HG03039 (cell line): ENCODE data around the gene ARL14EPL.

ENCODE experiments used
- ATAC-seq: cut with Tn5 transposase; IDR thresholded peaks from one replicate; pipeline ENCODE4 v1.9.1; 2021; ENCODE audit warnings: mild to moderate bottlenecking, moderate library complexity; ENCODE audit not compliant: unreplicated experiment

ARL14EPL gene

GRCh38 chr5:116032094-116032517 is at the start of gene ARL14EPL:
ARL14EPL (plus strand) TSS chr5:116032472; CDS start chr5:116051466, 18,994 bp downstream.
- ATAC-seq = peak; percentile 79

- no peak for ATAC-seq
These were observed 48.8 kb upstream of the ARL14EPL start for GRCh38 chr5:115983519-115983918.

- no peak for ATAC-seq
These were observed 46.2 kb upstream of the ARL14EPL start for GRCh38 chr5:115985802-115986757.

- ATAC-seq = no peak
These were observed 44.3 kb upstream of the ARL14EPL start for GRCh38 chr5:115988002-115988401.

- ATAC-seq = no peak
These were observed 39.4 kb upstream of the ARL14EPL start for GRCh38 chr5:115992848-115993350.

GRCh38 chr5:115995351-115995750 is 36.9 kb upstream of the ARL14EPL start:
- no peak for ATAC-seq

GRCh38 chr5:116002116-116002906 is 30.0 kb upstream of the ARL14EPL start:
- no peak for ATAC-seq

- ATAC-seq = no peak
These were observed 28.0 kb upstream of the ARL14EPL start for GRCh38 chr5:116004248-116004647.

GRCh38 chr5:116009806-116010205 is 22.5 kb upstream of the ARL14EPL start:
- no peak for ATAC-seq

- ATAC-seq = no peak
These were observed 21.2 kb upstream of the ARL14EPL start for GRCh38 chr5:116011046-116011445.

GRCh38 chr5:116013207-116013785 is 19.0 kb upstream of the ARL14EPL start:
- ATAC-seq = no peak

GRCh38 chr5:116013936-116014335 is 18.3 kb upstream of the ARL14EPL start:
- no peak for ATAC-seq

GRCh38 chr5:116023619-116024018 is 8.7 kb upstream of the ARL14EPL start:
- ATAC-seq = no peak

- no peak for ATAC-seq
These were observed 6.4 kb upstream of the ARL14EPL start for GRCh38 chr5:116025866-116026265.

- ATAC-seq = no peak
These were observed 719 bp downstream of the ARL14EPL start for GRCh38 chr5:116032991-116033390.

- ATAC-seq = no peak
These were observed 2.9 kb downstream of the ARL14EPL start for GRCh38 chr5:116035123-116035522.

- no peak for ATAC-seq
These were observed 5.1 kb downstream of the ARL14EPL start for GRCh38 chr5:116037236-116037822.

GRCh38 chr5:116038817-116039216 is 6.5 kb downstream of the ARL14EPL start:
- ATAC-seq = peak; percentile 88

- ATAC-seq = no peak
These were observed 10.1 kb downstream of the ARL14EPL start for GRCh38 chr5:116042375-116042774.

- no peak for ATAC-seq
These were observed 11.8 kb downstream of the ARL14EPL start for GRCh38 chr5:116044073-116044472.

- no peak for ATAC-seq
These were observed 13.5 kb downstream of the ARL14EPL start for GRCh38 chr5:116045821-116046220.
